Heart right ventricle (tissue), 16 donors: ENCODE measurements around the gene CBFA2T3. TPM values are rescaled to one million over a fixed set of nuclear protein-coding genes. Genes with fewer than 3 reads are reported as not detected.

ENCODE experiments used
- ATAC-seq, 8 donors: fragments of 200-7000 bp; cut with Tn5 transposase; one replicate each; pipeline ENCODE4 v1.9.1; 2020; ENCODE audit warnings: mild to moderate bottlenecking in 8 of 8, moderate library complexity in 8 of 8, moderate number of reproducible peaks in 1 of 8
- DNase-seq, 2 donors: peaks; one replicate each; pipeline ENCODE4 v3.0.0-alpha.2; 2020
- H3K27ac ChIP-seq, 10 donors: fragments of 200-600 bp; sonication (generic) in 2 of 10; one replicate each; pipeline versions ENCODE4 v1.5.0 to v1.8.0; 2020 to 2022; ENCODE audit warnings: mild to moderate bottlenecking in 3 of 10
- H3K27me3 ChIP-seq, 7 donors: fragments of 200-600 bp; one replicate each; pipeline ENCODE4 v1.8.0; 2021 to 2022; ENCODE audit warnings: mild to moderate bottlenecking in 2 of 7
- H3K36me3 ChIP-seq, 9 donors: fragments of 200-600 bp; sonication (generic) in 1 of 9; one replicate each; pipeline versions ENCODE4 v1.5.0 to v1.8.0; 2020 to 2022; ENCODE audit warnings: mild to moderate bottlenecking in 2 of 9
- H3K4me1 ChIP-seq, 9 donors: fragments of 200-600 bp; sonication (generic) in 1 of 9; one replicate each; pipeline versions ENCODE4 v1.5.0 to v1.8.0; 2020 to 2022; ENCODE audit warnings: mild to moderate bottlenecking in 4 of 9
- H3K4me3 ChIP-seq, 10 donors: fragments of 200-600 bp; sonication (generic) in 2 of 10; one replicate each; pipeline versions ENCODE4 v1.5.0 to v1.8.0; 2020 to 2022; ENCODE audit warnings: mild to moderate bottlenecking in 7 of 10, moderate library complexity in 2 of 10
- H3K9me3 ChIP-seq, 11 donors: fragments of 200-600 bp in 10 of 11; sonication (generic) in 2 of 11; one replicate each; pipeline versions ENCODE4 v1.5.0 to v1.8.0; 2013 to 2022; ENCODE audit warnings: mild to moderate bottlenecking in 2 of 11, control low read depth in 1 of 11, moderate library complexity in 1 of 11
- CTCF ChIP-seq, 9 donors: fragments of 200-600 bp; sonication (generic) in 2 of 9; IDR thresholded peaks; one replicate each; pipeline versions ENCODE4 v1.5.0 to v1.8.0; 2021 to 2022; ENCODE audit warnings: antibody characterized with exemption in 9 of 9, mild to moderate bottlenecking in 5 of 9, moderate library complexity in 1 of 9
- WGBS, 2 donors: extraction: QIAGEN DNeasy Blood & Tissue Kit; methylation state at CpG; one replicate each; pipeline ENCODE4 v1.1.7; 2013; ENCODE audit warnings: inconsistent platforms in 1 of 2; 5-methylcytosine and 5-hydroxymethylcytosine counted together
- intact Hi-C, 10 donors: fragments of 100-400 bp; cut with DNase I; formaldehyde crosslinking; loops; one replicate each; pipeline versions ENCODE4 v1.11.1 to v1.14.2; 2022
- polyA plus RNA-seq, 2 donors: library from polyadenylated mRNA; stranded (reverse); fragments of 200-250 nt; gene quantifications; one replicate each; pipeline ENCODE4 v1.2.3, GENCODE V29; 2013
- total RNA-seq, 10 donors: library from RNA; stranded (reverse); fragmentation: NEBNext Ultra II Directional in 3 of 10; extraction: Animal tissue kit (Norgen Biotek cat#: 25700) in 3 of 10; gene quantifications; one replicate each; pipeline versions ENCODE4 v1.2.1 to v1.2.4, GENCODE V29; 2021 to 2023
- donor health status: Arrhythmogenic right ventricular cardiomyopathy.
- donor health status: ischemic (EF 13 %, LVEDD 7.1; RV severe dilation, severe dysfunction).
- donor health status: healthy with polysubstance abuse.
- donor health status: DM: no; HTN: yes; CAD: no.
- donor health status: DM: no; HTN: no; CAD: no.
- donor health status: ischemic (EF 25% LVEDD 6.9; RV normal size, moderate dysfunction).
- donor health status: ischemic (EF 25% LVEDD 5.7; RV mildly dilated, moderate dysfunction).
- donor health status: healthy.
- donor health status: DM: yes; HTN: yes; CAD: no.
- donor health status: Ischemic cardiomyopathy.
- donor health status: ischemic (EF 35%, LVEDD 5.7; RV mildly dilated, moderate dysfunction).
- donor health status: nonischemic (EF 11% LVEDD 7.7; RV severe dilation, severe dysfunction).
- donor health status: DM: yes; HTN: yes; CAD: no.
- donor health status: PGD.
- donor health status: ischemic (EF 29% LVEDD 5.4; RV normal size, mild dysfunction).
- donor health status: nonischemic (EF 23%, LVEDD 6.1; RV moderate dilation, normal function).

CBFA2T3 gene
- total and polyA plus RNA-seq, 12 donors, result 3.1 to 17.6 (median 6.1) TPM

DNA sequence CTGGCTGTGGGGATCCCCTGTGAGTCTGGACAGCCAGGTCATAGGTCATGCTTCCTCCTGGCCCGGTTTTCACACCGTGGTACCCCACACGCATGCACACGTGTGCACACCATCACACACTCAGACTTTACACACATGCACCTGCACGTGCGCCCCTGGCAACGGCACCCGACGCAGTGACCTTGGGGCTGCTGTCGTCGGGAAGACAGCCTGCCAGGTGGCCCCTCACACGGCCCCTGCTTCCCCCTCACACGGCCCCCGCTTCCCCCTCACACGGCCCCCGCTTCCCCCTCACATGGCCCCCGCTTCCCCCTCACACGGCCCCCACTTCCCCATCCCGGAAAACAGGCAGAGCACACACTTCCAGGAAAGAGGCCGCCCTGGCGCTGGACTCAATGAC, 45.1 kb downstream of the CBFA2T3 start:
- TF ChIP-seq CTCF (IDR thresholded peaks at IDR 0.05), result no peak
- intact Hi-C loops, result no loop called here
- H3K4me1 ChIP-seq, result peaks cover 4 to 41% (median 20%) of the 10 kb centered on the region in 9 donors
- no peak overlapping the region for H3K27ac ChIP-seq
- no peak for ATAC-seq
- no peaks in the 10 kb centered on the region for H3K9me3 ChIP-seq
- no peak overlapping the region for H3K4me3 ChIP-seq
- 60 to 77% methylated on average over 21 of the region's 21 CpGs for WGBS, 2 donors
- no peak for DNase-seq
- no peaks in the 10 kb centered on the region for H3K36me3 ChIP-seq
- H3K27me3 ChIP-seq, result peaks cover 0 to 5% (median 0%) of the 10 kb centered on the region in 7 donors

GRCh38 chr16:88931373-88931900, 45.6 kb downstream of the CBFA2T3 start:
- TF ChIP-seq CTCF (IDR thresholded peaks at IDR 0.05), result no peak
- Histone ChIP-seq H3K9me3 (no peaks in the 10 kb centered on the region), H3K27ac (no peak overlapping the region), H3K4me1 (peaks cover 0 to 36% (median 15%) of the 10 kb centered on the region in 9 donors), H3K36me3 (no peaks in the 10 kb centered on the region), H3K27me3 (peaks cover 0 to 5% (median 0%) of the 10 kb centered on the region in 7 donors), H3K4me3 (no peak overlapping the region)
- no peak for DNase-seq
- WGBS, 2 donors, result 92 to 93% methylated on average over 17 to 20 of the region's 20 CpGs
- ATAC-seq, result no peak
- intact Hi-C loops, result no loop called here

DNA sequence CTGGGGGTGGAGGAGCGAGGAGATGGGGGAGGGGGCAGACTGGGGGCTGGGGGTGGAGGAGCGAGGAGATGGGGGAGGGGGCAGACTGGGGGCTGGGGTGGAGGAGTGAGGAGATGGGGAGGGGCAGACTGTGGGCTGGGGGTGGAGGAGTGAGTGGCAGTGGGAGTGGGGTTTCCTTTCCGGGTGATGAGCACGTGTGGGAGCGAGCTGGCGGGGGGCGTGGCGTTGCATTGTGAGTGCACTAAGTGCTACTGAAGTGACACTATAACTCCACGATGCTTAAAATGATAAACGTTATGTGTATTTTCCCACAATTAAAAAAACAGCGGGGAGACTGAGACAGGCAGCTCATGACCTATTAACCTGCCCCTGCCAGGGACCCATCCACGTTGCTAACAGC, 46.3 kb downstream of the CBFA2T3 start:
- ATAC-seq, result no peak
- DNase-seq, result no peak
- Histone ChIP-seq H3K4me1 (peaks cover 0 to 32% (median 10%) of the 10 kb centered on the region in 9 donors), H3K4me3 (no peak overlapping the region), H3K9me3 (no peaks in the 10 kb centered on the region), H3K36me3 (no peaks in the 10 kb centered on the region), H3K27me3 (peaks cover 0 to 5% (median 0%) of the 10 kb centered on the region in 7 donors), H3K27ac (no peak overlapping the region)
- intact Hi-C loops, result no loop called here
- 81 to 85% methylated on average over 12 of the region's 12 CpGs for WGBS, 2 donors
- no peak for TF ChIP-seq CTCF (IDR thresholded peaks at IDR 0.05)

DNA sequence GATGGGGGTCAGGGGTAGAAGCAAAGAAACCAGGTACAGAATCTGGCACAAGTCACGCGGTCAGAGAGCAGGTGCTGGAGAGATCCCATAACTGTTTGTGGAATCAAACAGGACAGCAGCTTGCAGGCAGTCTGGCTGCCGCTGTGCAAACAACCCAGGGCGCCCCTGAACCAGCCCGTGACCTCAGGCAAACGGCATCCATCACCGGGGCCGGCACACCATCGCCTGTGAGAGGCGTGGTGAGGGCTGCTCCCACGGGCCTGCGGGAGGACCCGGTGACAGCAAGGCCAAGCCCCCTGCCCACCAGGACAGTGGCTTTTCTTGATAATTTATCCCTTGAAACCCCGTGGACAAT, 47.9 kb downstream of the CBFA2T3 start:
- intact Hi-C loops, result no loop called here
- DNase-seq, result no peak
- peaks cover 9 to 40% (median 21%) of the 10 kb centered on the region in 9 donors for H3K4me1 ChIP-seq
- H3K9me3 ChIP-seq, result no peaks in the 10 kb centered on the region
- no peak for TF ChIP-seq CTCF (IDR thresholded peaks at IDR 0.05)
- H3K4me3 ChIP-seq, result no peak overlapping the region
- H3K27ac ChIP-seq, result no peak overlapping the region
- no peak for ATAC-seq
- H3K27me3 ChIP-seq, result no peaks in the 10 kb centered on the region
- no peaks in the 10 kb centered on the region for H3K36me3 ChIP-seq
- 86 to 92% methylated on average over 14 of the region's 14 CpGs for WGBS, 2 donors
